Measurements from ENCODE around the gene FHDC1. TPM values are rescaled to one million over a fixed set of nuclear protein-coding genes. Genes with fewer than 3 reads are reported as not detected.

Gene FHDC1
- total RNA-seq, 1 experiment from 2014 or later, result 19.9 TPM

DNA sequence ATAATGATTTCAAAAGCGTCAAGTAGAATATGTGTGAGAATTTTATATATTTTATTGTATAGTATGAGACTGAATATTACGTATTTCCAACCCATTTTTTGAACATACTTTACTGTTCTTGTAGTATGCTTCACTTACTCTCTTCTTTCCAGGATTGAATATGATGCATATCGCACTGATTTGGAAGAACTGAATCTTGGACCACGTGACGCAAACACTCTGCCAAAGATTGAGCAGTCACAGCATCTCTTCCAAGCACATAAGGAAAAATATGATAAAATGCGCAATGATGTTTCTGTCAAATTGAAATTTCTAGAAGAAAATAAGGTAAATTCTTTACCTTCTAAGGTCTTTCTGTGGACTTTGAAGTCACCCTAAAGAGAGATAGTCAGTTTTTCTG lies 48.1 kb upstream of the FHDC1 start:
- H3K27ac Mint-ChIP-seq, result 0 out of 7 replicates have a peak overlapping the region, but pooled peaks of 1 of the 3 experiments have one; percentile 13
- Histone ChIP-seq H4K91ac (ENCODE audit: insufficient read length, low read depth, low read length) (no peak overlapping the region), H3K56ac (ENCODE audit: insufficient read length, low read depth, low read length) (no peak overlapping the region), H2AK5ac (ENCODE audit: insufficient read length, low read length) (no peak overlapping the region), H3K4ac (ENCODE audit: low read depth, low read length) (no peak overlapping the region), H2BK120ac (ENCODE audit: low read depth, low read length, poor library complexity, severe bottlenecking) (no peak overlapping the region), H4K20me1 (ENCODE audit: control insufficient read depth, insufficient read depth, insufficient read length) (no peaks in the 10 kb centered on the region), H2BK20ac (ENCODE audit: low read depth, low read length, poor library complexity, severe bottlenecking) (no peak overlapping the region), H2BK5ac (ENCODE audit: insufficient read length, low read length) (no peak overlapping the region), H2BK12ac (ENCODE audit: insufficient read length, low read depth, low read length) (no peak overlapping the region), H3K4me2 (ENCODE audit: insufficient read depth, insufficient read length, low read length) (no peak overlapping the region), H4K8ac (replicated peaks; ENCODE audit: insufficient read length, low read depth, low read length) (no peak overlapping the region), H2BK15ac (ENCODE audit: low read depth, low read length) (no peak overlapping the region), H2AFZ (ENCODE audit: low read length) (no peak overlapping the region), H3K27ac (ENCODE audit: insufficient read length, low read depth, low read length) (no peak overlapping the region), H3K79me1 (ENCODE audit: insufficient read depth, low read depth, low read length, poor library complexity, severe bottlenecking) (no peaks in the 10 kb centered on the region), H3T11ph (ENCODE audit: low read length) (no peak overlapping the region), H3K4me1 (ENCODE audit: insufficient read depth, low read length) (0 out of 2 replicates have a peak, but pooled peaks cover under 1% of the 10 kb centered on the region), H3K9ac (ENCODE audit: extremely low read depth, insufficient read length, low read length) (no peak overlapping the region), H3K23me2 (ENCODE audit: insufficient read length, low read depth, low read length, poor library complexity, severe bottlenecking) (no peaks in the 10 kb centered on the region), H3K18ac (ENCODE audit: insufficient read length, low read depth, low read length) (no peak overlapping the region), H3K14ac (ENCODE audit: insufficient read depth, low read length) (no peak overlapping the region), H3K79me2 (ENCODE audit: insufficient read depth, low read length) (no peaks in the 10 kb centered on the region), H3K27me3 (ENCODE audit: insufficient read depth, low read length) (no peaks in the 10 kb centered on the region), H4K5ac (ENCODE audit: insufficient read length, low read depth, low read length) (no peak overlapping the region), H3K23ac (ENCODE audit: insufficient read length, low read depth, low read length) (no peak overlapping the region), H3K9me3 (ENCODE audit: control insufficient read depth, low read depth, low read length) (no peaks in the 10 kb centered on the region)
- 100% methylated on average over 1 of the region's 6 CpGs for WGBS (ENCODE audit: extremely low coverage, insufficient read length, low lambda C conversion rate)
- no peak overlapping the region for H3K4me3 Mint-ChIP-seq
- peaks cover 28 to 31% of the 10 kb centered on the region in 2 experiments for H3K4me1 Mint-ChIP-seq
- DNase-seq, result no peak
- TF ChIP-seq CTCF (conservative IDR thresholded peaks at IDR 0.05), result no peak
- H3K9me3 Mint-ChIP-seq, result no peaks in the 10 kb centered on the region
- H3K36me3 Mint-ChIP-seq (ENCODE audit: insufficient read depth in 1 of 3, low read depth in 3 of 3), result peaks cover 10 to 22% (median 20%) of the 10 kb centered on the region in 3 experiments; a peak in 6 of 7 replicates
- no peaks in the 10 kb centered on the region for H3K27me3 Mint-ChIP-seq (ENCODE audit: low read depth)

Measured in H9 (cell line).